ENCODE data around the gene FAT1. TPM values are rescaled to one million over a fixed set of nuclear protein-coding genes. Genes with fewer than 3 reads are reported as not detected.

The FAT1 gene, protein sequence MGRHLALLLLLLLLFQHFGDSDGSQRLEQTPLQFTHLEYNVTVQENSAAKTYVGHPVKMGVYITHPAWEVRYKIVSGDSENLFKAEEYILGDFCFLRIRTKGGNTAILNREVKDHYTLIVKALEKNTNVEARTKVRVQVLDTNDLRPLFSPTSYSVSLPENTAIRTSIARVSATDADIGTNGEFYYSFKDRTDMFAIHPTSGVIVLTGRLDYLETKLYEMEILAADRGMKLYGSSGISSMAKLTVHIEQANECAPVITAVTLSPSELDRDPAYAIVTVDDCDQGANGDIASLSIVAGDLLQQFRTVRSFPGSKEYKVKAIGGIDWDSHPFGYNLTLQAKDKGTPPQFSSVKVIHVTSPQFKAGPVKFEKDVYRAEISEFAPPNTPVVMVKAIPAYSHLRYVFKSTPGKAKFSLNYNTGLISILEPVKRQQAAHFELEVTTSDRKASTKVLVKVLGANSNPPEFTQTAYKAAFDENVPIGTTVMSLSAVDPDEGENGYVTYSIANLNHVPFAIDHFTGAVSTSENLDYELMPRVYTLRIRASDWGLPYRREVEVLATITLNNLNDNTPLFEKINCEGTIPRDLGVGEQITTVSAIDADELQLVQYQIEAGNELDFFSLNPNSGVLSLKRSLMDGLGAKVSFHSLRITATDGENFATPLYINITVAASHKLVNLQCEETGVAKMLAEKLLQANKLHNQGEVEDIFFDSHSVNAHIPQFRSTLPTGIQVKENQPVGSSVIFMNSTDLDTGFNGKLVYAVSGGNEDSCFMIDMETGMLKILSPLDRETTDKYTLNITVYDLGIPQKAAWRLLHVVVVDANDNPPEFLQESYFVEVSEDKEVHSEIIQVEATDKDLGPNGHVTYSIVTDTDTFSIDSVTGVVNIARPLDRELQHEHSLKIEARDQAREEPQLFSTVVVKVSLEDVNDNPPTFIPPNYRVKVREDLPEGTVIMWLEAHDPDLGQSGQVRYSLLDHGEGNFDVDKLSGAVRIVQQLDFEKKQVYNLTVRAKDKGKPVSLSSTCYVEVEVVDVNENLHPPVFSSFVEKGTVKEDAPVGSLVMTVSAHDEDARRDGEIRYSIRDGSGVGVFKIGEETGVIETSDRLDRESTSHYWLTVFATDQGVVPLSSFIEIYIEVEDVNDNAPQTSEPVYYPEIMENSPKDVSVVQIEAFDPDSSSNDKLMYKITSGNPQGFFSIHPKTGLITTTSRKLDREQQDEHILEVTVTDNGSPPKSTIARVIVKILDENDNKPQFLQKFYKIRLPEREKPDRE (N-terminal part only)
- polyA plus RNA-seq (2011; rRNA removed) (415 and 422 TPM in 2 replicates), polyA minus RNA-seq (2011; rRNA and poly(A)+ RNA removed) (2,384 and 2,887 TPM in 2 replicates)

- ChIA-PET CTCF (interaction anchor here (0.6 to 0.7 kb wide), 2 partner anchors 14 to 28 kb away, joined by 3 read pairs; no protein-coding TSS in a partner anchor), POLR2A (interaction anchor here (1.0 to 1.3 kb wide), 3 partner anchors 54 to 213 kb away, joined by 3 to 8 read pairs (median 4); no protein-coding TSS in a partner anchor)
- Histone ChIP-seq H3K9me3 (ENCODE audit: control insufficient read depth, insufficient read depth, low read length) (peaks cover 14% of the 10 kb centered on the region), H3K27ac (ENCODE audit: low read depth, low read length) (peak within 1 kb of the TSS; percentile 98), H3K27me3 (ENCODE audit: control insufficient read depth, insufficient read depth, low read length) (no peaks in the 10 kb centered on the region), H3K4me3 (ENCODE audit: low read depth, low read length) (peak within 1 kb of the TSS; percentile 93)
- TF ChIP-seq, protein P1, sequence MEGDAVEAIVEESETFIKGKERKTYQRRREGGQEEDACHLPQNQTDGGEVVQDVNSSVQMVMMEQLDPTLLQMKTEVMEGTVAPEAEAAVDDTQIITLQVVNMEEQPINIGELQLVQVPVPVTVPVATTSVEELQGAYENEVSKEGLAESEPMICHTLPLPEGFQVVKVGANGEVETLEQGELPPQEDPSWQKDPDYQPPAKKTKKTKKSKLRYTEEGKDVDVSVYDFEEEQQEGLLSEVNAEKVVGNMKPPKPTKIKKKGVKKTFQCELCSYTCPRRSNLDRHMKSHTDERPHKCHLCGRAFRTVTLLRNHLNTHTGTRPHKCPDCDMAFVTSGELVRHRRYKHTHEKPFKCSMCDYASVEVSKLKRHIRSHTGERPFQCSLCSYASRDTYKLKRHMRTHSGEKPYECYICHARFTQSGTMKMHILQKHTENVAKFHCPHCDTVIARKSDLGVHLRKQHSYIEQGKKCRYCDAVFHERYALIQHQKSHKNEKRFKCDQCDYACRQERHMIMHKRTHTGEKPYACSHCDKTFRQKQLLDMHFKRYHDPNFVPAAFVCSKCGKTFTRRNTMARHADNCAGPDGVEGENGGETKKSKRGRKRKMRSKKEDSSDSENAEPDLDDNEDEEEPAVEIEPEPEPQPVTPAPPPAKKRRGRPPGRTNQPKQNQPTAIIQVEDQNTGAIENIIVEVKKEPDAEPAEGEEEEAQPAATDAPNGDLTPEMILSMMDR (IDR thresholded peaks at IDR 0.05; ENCODE audit: low read depth, low read length) = no peak
- no peak for DNase-seq (ENCODE audit: low read depth, low spot score)
These were observed at the start of gene FAT1 for GRCh38 chr4:186723292-186724057. TSS of gene FAT1 (minus strand) at chr4:186723856. CDS start at chr4:186709827, 14,029 bp downstream.

- DNase-seq (ENCODE audit: low read depth, low spot score) = peak; percentile 44
- ChIA-PET POLR2A (no interaction called here), CTCF (no interaction called here)
- Histone ChIP-seq H3K4me3 (ENCODE audit: low read depth, low read length) (no peak overlapping the region), H3K27ac (ENCODE audit: low read depth, low read length) (no peak overlapping the region), H3K27me3 (ENCODE audit: control insufficient read depth, insufficient read depth, low read length) (no peaks in the 10 kb centered on the region), H3K9me3 (ENCODE audit: control insufficient read depth, insufficient read depth, low read length) (no peaks in the 10 kb centered on the region)
- TF ChIP-seq, protein P1 (IDR thresholded peaks at IDR 0.05; ENCODE audit: low read depth, low read length) = no peak
These were observed 49.4 kb upstream of the FAT1 start for GRCh38 chr4:186772936-186773487.

- Histone ChIP-seq H3K4me3 (ENCODE audit: low read depth, low read length) (no peak overlapping the region), H3K27ac (ENCODE audit: low read depth, low read length) (peak overlapping the region; percentile 31), H3K27me3 (ENCODE audit: control insufficient read depth, insufficient read depth, low read length) (no peaks in the 10 kb centered on the region), H3K9me3 (ENCODE audit: control insufficient read depth, insufficient read depth, low read length) (no peaks in the 10 kb centered on the region)
- ChIA-PET CTCF (interaction anchor here (0.6 to 0.9 kb wide), 2 partner anchors 9 to 26 kb away, joined by 3 to 4 read pairs; no protein-coding TSS in a partner anchor), POLR2A (no interaction called here)
- TF ChIP-seq, protein P1 (IDR thresholded peaks at IDR 0.05; ENCODE audit: low read depth, low read length) = no peak
- no peak for DNase-seq (ENCODE audit: low read depth, low spot score)
These were observed 48.0 kb upstream of the FAT1 start for GRCh38 chr4:186771624-186772023.

DNA sequence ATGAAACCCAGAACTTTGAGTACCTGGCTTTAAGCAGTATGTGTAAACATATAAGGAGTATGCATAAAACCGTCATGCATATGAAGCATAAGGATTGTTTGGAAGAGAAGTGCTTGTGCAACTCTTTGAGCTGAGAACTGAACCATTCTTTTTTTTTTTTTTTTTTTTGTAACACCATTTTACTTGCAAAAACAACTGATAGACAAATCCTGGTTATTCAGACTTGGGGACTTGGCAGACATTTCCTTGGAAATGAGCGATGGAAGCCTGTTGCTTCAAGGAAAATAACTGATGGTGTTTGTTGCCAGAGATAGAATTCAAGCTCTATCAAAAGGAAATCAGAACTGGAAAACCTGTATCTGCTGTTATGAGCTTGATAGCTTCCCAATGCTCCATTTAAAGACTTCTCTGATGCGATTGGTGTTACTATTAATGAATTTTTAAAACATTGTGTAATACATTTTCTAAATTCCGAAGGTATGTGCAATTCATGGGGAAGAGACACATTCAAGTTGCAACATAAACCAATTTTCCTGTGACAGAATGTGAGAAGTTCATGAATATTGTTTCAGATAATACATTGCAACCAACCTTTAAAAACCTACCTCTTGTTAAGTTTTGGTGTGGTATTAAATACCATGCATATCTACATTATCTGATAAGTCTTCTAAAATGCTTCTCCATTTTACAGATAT lies 47.0 kb upstream of the FAT1 start:
- TF ChIP-seq, protein P1 (IDR thresholded peaks at IDR 0.05; ENCODE audit: low read depth, low read length) = no peak
- Histone ChIP-seq H3K4me3 (ENCODE audit: low read depth, low read length) (no peak overlapping the region), H3K27me3 (ENCODE audit: control insufficient read depth, insufficient read depth, low read length) (no peaks in the 10 kb centered on the region), H3K27ac (ENCODE audit: low read depth, low read length) (peak overlapping the region; percentile 31), H3K9me3 (ENCODE audit: control insufficient read depth, insufficient read depth, low read length) (no peaks in the 10 kb centered on the region)
- POLR2A ChIA-PET = interaction anchor here (0.6 to 1.4 kb wide), 4 partner anchors 28 to 112 kb away, joined by 3 to 10 read pairs (median 6); no protein-coding TSS in a partner anchor
- CTCF ChIA-PET = interaction anchor here (1.2 kb wide), 1 partner anchor 45 kb away, joined by 3 read pairs; no protein-coding TSS in a partner anchor
- DNase-seq (ENCODE audit: low read depth, low spot score) = peak; percentile 32
